ENCODE results near the gene FAM174C.

- TF ChIP-seq CTCF (IDR thresholded peaks at IDR 0.05) (no peak), POLR2A (IDR thresholded peaks at IDR 0.05) (no peak), POLR2AphosphoS5 (IDR thresholded peaks at IDR 0.05) (no peak)
Measured at GRCh38 chr19:1277061-1277460, 1.7 kb downstream of the FAM174C start.
